Hematopoietic multipotent progenitor cell treated with erythropoietin and hydrocortisone succinate and interleukin-3 and kit ligand, for 8 days (in vitro differentiated cells): ENCODE measurements around the gene MOB2.

Source experiments
- DNase-seq: peaks from one replicate; pipeline ENCODE4 v3.0.0-alpha.2; 2015

MOB2 gene

GRCh38 chr11:1486054-1486825 is at the start of gene MOB2:
TSS of gene MOB2 (minus strand) at chr11:1486779. CDS start at chr11:1486556, 223 bp downstream.
- no peak for DNase-seq

GRCh38 chr11:1534682-1535081 is 48.1 kb upstream of the MOB2 start:
- DNase-seq = no peak

GRCh38 chr11:1534171-1534570 is 47.6 kb upstream of the MOB2 start:
- no peak for DNase-seq

- no peak for DNase-seq
Measured at GRCh38 chr11:1533342-1533725, 46.8 kb upstream of the MOB2 start.

- DNase-seq = no peak
Measured at GRCh38 chr11:1532606-1533341, 46.2 kb upstream of the MOB2 start.

- DNase-seq = no peak
Measured at GRCh38 chr11:1532014-1532586, 45.5 kb upstream of the MOB2 start.

GRCh38 chr11:1531449-1532013 is 45.0 kb upstream of the MOB2 start:
- no peak for DNase-seq

GRCh38 chr11:1530686-1531448 is 44.3 kb upstream of the MOB2 start:
- no peak for DNase-seq

GRCh38 chr11:1529774-1530173 is 43.2 kb upstream of the MOB2 start:
- no peak for DNase-seq

GRCh38 chr11:1529286-1529685 is 42.7 kb upstream of the MOB2 start:
- no peak for DNase-seq

- no peak for DNase-seq
Measured at GRCh38 chr11:1528710-1529109, 42.1 kb upstream of the MOB2 start.

GRCh38 chr11:1526785-1527184 is 40.2 kb upstream of the MOB2 start:
- no peak for DNase-seq

GRCh38 chr11:1523779-1524178 is 37.2 kb upstream of the MOB2 start:
- no peak for DNase-seq

- DNase-seq = no peak
Measured at GRCh38 chr11:1523077-1523476, 36.5 kb upstream of the MOB2 start.

- no peak for DNase-seq
Measured at GRCh38 chr11:1522081-1522424, 35.5 kb upstream of the MOB2 start.

GRCh38 chr11:1521382-1522080 is 35.0 kb upstream of the MOB2 start:
- DNase-seq = no peak

GRCh38 chr11:1520663-1521267 is 34.2 kb upstream of the MOB2 start:
- DNase-seq = no peak

- DNase-seq = no peak
Measured at GRCh38 chr11:1520209-1520662, 33.7 kb upstream of the MOB2 start.

- no peak for DNase-seq
Measured at GRCh38 chr11:1519028-1520010, 32.7 kb upstream of the MOB2 start.

- no peak for DNase-seq
Measured at GRCh38 chr11:1518301-1518700, 31.7 kb upstream of the MOB2 start.
